H1 (cell line): ENCODE results near the gene NR0B2. TPM values are rescaled to one million over a fixed set of nuclear protein-coding genes. Genes with fewer than 3 reads are reported as not detected.

ENCODE experiments used
- CTCF ChIA-PET: fragments of 300-600 bp; sonication (Branson Sonifier 250); formaldehyde crosslinking; loops from one replicate; lab custom pipeline; 2021; ENCODE audit not compliant: partially characterized antibody; lab: Charles Lee
- POLR2A ChIA-PET: fragments of 300-600 bp; sonication (Branson Sonifier 250); formaldehyde crosslinking; loops from one replicate; lab custom pipeline; 2021; ENCODE audit warnings: inconsistent platforms; ENCODE audit not compliant: partially characterized antibody; lab: Charles Lee
- DNase-seq, 2 experiments: peaks; one replicate each; pipeline versions ENCODE4 v3.0.0 to v3.0.0-alpha.2; 2010 to 2022; ENCODE audit warnings: low spot score in 2 of 2, low read depth in 1 of 2, mixed read lengths in 1 of 2
- FAIRE-seq: peaks from 2 replicates; lab custom pipeline; 2011; peaks lifted over from hg19 to GRCh38; lab: Jason Lieb, UNC
- H2AFZ ChIP-seq: 2 replicates; pipeline ENCODE4 v1.8.1; 2012; ENCODE audit warnings: low read length, inconsistent platforms
- H2AK5ac ChIP-seq: 2 replicates; pipeline ENCODE4 v1.6.1; 2013; ENCODE audit warnings: low read depth, low read length
- H2BK120ac ChIP-seq: replicated peaks from 2 replicates; pipeline ENCODE3; 2013; ENCODE audit warnings: low read depth, low read length, inconsistent platforms
- H2BK12ac ChIP-seq: 2 replicates; pipeline ENCODE4 v1.6.1; 2013; ENCODE audit warnings: low read depth, low read length
- H2BK15ac ChIP-seq: 2 replicates; pipeline ENCODE4 v1.6.1; 2013; ENCODE audit warnings: low read length
- H2BK20ac ChIP-seq: 2 replicates; pipeline ENCODE4 v1.6.1; 2013; ENCODE audit warnings: low read length
- H2BK5ac ChIP-seq: 2 replicates; pipeline ENCODE4 v1.6.1; 2013; ENCODE audit warnings: low read depth, low read length
- H3K14ac ChIP-seq: 2 replicates; pipeline ENCODE4 v1.6.1; 2013; ENCODE audit warnings: inconsistent platforms; ENCODE audit not compliant: insufficient read length
- H3K18ac ChIP-seq: 2 replicates; pipeline ENCODE4 v1.6.1; 2013; ENCODE audit warnings: low read length; ENCODE audit errors: extremely low read depth
- H3K23ac ChIP-seq: 2 replicates; pipeline ENCODE4 v1.6.1; 2013; ENCODE audit warnings: inconsistent platforms; ENCODE audit not compliant: insufficient read length
- H3K23me2 ChIP-seq: 2 replicates; pipeline ENCODE4 v1.6.1; 2013; ENCODE audit warnings: low read depth, low read length
- H3K27ac ChIP-seq: 2 replicates; pipeline ENCODE4 v1.6.1; 2011; ENCODE audit warnings: low read depth, low read length, inconsistent platforms
- H3K27me3 ChIP-seq, 4 experiments: replicated peaks in 1 of 4; 1 replicate in 1 of 4; 2 replicates in 3 of 4; pipeline versions ENCODE4 v1.6.1 to v1.8.1; 2011 to 2013; ENCODE audit warnings: low read length in 3 of 4, mild to moderate bottlenecking in 3 of 4, inconsistent platforms in 2 of 4, mixed read lengths in 2 of 4, moderate library complexity in 1 of 4; ENCODE audit not compliant: control insufficient read depth in 3 of 4, insufficient read depth in 3 of 4; ENCODE audit errors: extremely low read depth in 1 of 4
- H3K36me3 ChIP-seq, 4 experiments: 2 replicates each; pipeline versions ENCODE4 v1.6.1 to v1.8.1; 2011 to 2013; ENCODE audit warnings: mild to moderate bottlenecking in 4 of 4, low read length in 3 of 4, moderate library complexity in 2 of 4, control low read depth in 1 of 4, inconsistent platforms in 1 of 4; ENCODE audit not compliant: insufficient read depth in 4 of 4, control insufficient read depth in 2 of 4
- H3K4ac ChIP-seq: replicated peaks from 2 replicates; pipeline ENCODE3; 2013; ENCODE audit warnings: low read length, low read depth, mixed read lengths, inconsistent platforms; ENCODE audit not compliant: insufficient read length
- H3K4me1 ChIP-seq, 4 experiments: replicated peaks in 1 of 4; 1 replicate in 1 of 4; 2 replicates in 3 of 4; pipeline versions ENCODE4 v1.6.1 to v1.8.1; 2011 to 2013; ENCODE audit warnings: low read length in 3 of 4, inconsistent platforms in 2 of 4, mixed read lengths in 1 of 4; ENCODE audit not compliant: insufficient read depth in 4 of 4, control insufficient read depth in 3 of 4
- H3K4me2 ChIP-seq, 2 experiments: 2 replicates each; pipeline versions ENCODE4 v1.6.1 to v1.8.1; 2011 to 2013; ENCODE audit warnings: low read depth in 2 of 2, low read length in 2 of 2, control low read depth in 1 of 2, inconsistent platforms in 1 of 2, mild to moderate bottlenecking in 1 of 2; ENCODE audit not compliant: insufficient read depth in 1 of 2
- H3K4me3 ChIP-seq, 4 experiments: fragments of 200-600, 300-600 bp in 1 of 4; sonication (generic), shearing (Covaris generic), sonication (Bioruptor Twin) in 1 of 4; 2 replicates each; pipeline versions ENCODE4 v1.5.1 to v1.8.1; 2011 to 2016; ENCODE audit warnings: low read length in 4 of 4, low read depth in 3 of 4, control low read depth in 2 of 4, inconsistent platforms in 2 of 4, mild to moderate bottlenecking in 2 of 4, mixed read lengths in 1 of 4, moderate library complexity in 1 of 4; ENCODE audit not compliant: insufficient read depth in 2 of 4; ENCODE audit errors: extremely low read depth in 1 of 4
- H3K56ac ChIP-seq: replicated peaks from 2 replicates; pipeline ENCODE3; 2013; ENCODE audit warnings: low read depth, mild to moderate bottlenecking, mixed read lengths, low read length, inconsistent platforms; ENCODE audit not compliant: insufficient read length
- H3K79me1 ChIP-seq: 2 replicates; pipeline ENCODE4 v1.6.1; 2013; ENCODE audit warnings: low read depth, low read length, control low read depth
- H3K79me2 ChIP-seq, 2 experiments: 2 replicates each; pipeline versions ENCODE4 v1.6.1 to v1.8.1; 2012 to 2013; ENCODE audit warnings: low read length in 2 of 2, mild to moderate bottlenecking in 2 of 2, inconsistent platforms in 1 of 2; ENCODE audit not compliant: insufficient read depth in 2 of 2, control insufficient read depth in 1 of 2
- H3K9ac ChIP-seq, 4 experiments: replicated peaks in 1 of 4; 1 replicate in 1 of 4; 2 replicates in 3 of 4; pipeline versions ENCODE4 v1.6.1 to v1.8.1; 2011 to 2013; ENCODE audit warnings: low read depth in 3 of 4, low read length in 3 of 4, control low read depth in 2 of 4, mild to moderate bottlenecking in 2 of 4, moderate library complexity in 2 of 4, inconsistent platforms in 1 of 4; ENCODE audit errors: extremely low read depth in 1 of 4
- H3K9me3 ChIP-seq, 2 experiments: 2 replicates each; pipeline versions ENCODE4 v1.6.1 to v1.8.1; 2012 to 2013; ENCODE audit warnings: mild to moderate bottlenecking in 2 of 2, moderate library complexity in 2 of 2, control low read depth in 1 of 2, inconsistent platforms in 1 of 2, low read depth in 1 of 2, low read length in 1 of 2, mixed read lengths in 1 of 2; ENCODE audit not compliant: insufficient read depth in 2 of 2
- H4K20me1 ChIP-seq, 2 experiments: replicated peaks in 1 of 2; 2 replicates each; pipeline versions ENCODE3 to v1.8.1; 2011 to 2013; ENCODE audit warnings: inconsistent platforms in 2 of 2, low read length in 2 of 2, mild to moderate bottlenecking in 1 of 2; ENCODE audit not compliant: insufficient read depth in 2 of 2, control insufficient read depth in 1 of 2
- H4K5ac ChIP-seq: 2 replicates; pipeline ENCODE4 v1.6.1; 2013; ENCODE audit warnings: low read length, low read depth, mixed read lengths, inconsistent platforms; ENCODE audit not compliant: insufficient read length
- H4K8ac ChIP-seq: 2 replicates; pipeline ENCODE4 v1.8.0; 2013; ENCODE audit warnings: mild to moderate bottlenecking, moderate library complexity, low read length, inconsistent platforms; ENCODE audit not compliant: insufficient read depth; ENCODE audit errors: extremely low read depth
- H4K91ac ChIP-seq: replicated peaks from 2 replicates; pipeline ENCODE3; 2013; ENCODE audit warnings: low read length, mixed read lengths, inconsistent platforms; ENCODE audit not compliant: insufficient read length
- EP300 ChIP-seq, 2 experiments: IDR thresholded peaks; 1 replicate in 1 of 2; 2 replicates in 1 of 2; pipeline ENCODE4 v1.6.1; 2011 to 2012; ENCODE audit warnings: low read depth in 2 of 2, low read length in 2 of 2, mild to moderate bottlenecking in 2 of 2, borderline replicate concordance in 1 of 2, inconsistent platforms in 1 of 2, moderate library complexity in 1 of 2
- FOSL1 ChIP-seq: IDR thresholded peaks from 2 replicates; pipeline ENCODE4 v1.6.1; 2011; ENCODE audit warnings: mild to moderate bottlenecking, low read depth, low read length, moderate library complexity; ENCODE audit not compliant: insufficient read depth
- GTF2F1 ChIP-seq: IDR thresholded peaks from 2 replicates; pipeline ENCODE4 v1.6.1; 2012; ENCODE audit warnings: low read depth, low read length, improper control_type of control experiment, borderline replicate concordance
- HDAC6 ChIP-seq: IDR thresholded peaks from one replicate; pipeline ENCODE4 v1.7.1; 2012; ENCODE audit warnings: low read depth, mild to moderate bottlenecking, inconsistent platforms, low read length, moderate library complexity
- MAFK ChIP-seq: IDR thresholded peaks from 2 replicates; pipeline ENCODE4 v1.6.1; 2012; ENCODE audit warnings: low read depth, mild to moderate bottlenecking, improper control_type of control experiment, low read length
- POLR2A ChIP-seq, 2 experiments: IDR thresholded peaks; 1 replicate in 1 of 2; 2 replicates in 1 of 2; pipeline ENCODE4 v1.6.1; 2011; ENCODE audit warnings: low read depth in 2 of 2, low read length in 2 of 2, mild to moderate bottlenecking in 2 of 2; ENCODE audit errors: control extremely low read depth in 1 of 2
- POLR2AphosphoS5 ChIP-seq: IDR thresholded peaks from 2 replicates; pipeline ENCODE4 v1.6.1; 2011; ENCODE audit warnings: low read depth, low read length
- RNF2 ChIP-seq: fragments of 200-900, 300-1000 bp; sonication (generic); IDR thresholded peaks from 2 replicates; pipeline ENCODE4 v1.7.1; 2016; ENCODE audit warnings: borderline replicate concordance, low read depth, mild to moderate bottlenecking, antibody characterized with exemption, low read length; ENCODE audit not compliant: poor library complexity, severe bottlenecking; ENCODE audit errors: missing control alignments
- SAP30 ChIP-seq: fragments of 300-600 bp; sonication (generic); IDR thresholded peaks from 2 replicates; pipeline ENCODE4 v1.7.1; 2012; ENCODE audit warnings: low read length, moderate library complexity, mild to moderate bottlenecking, inconsistent platforms; ENCODE audit not compliant: insufficient read depth, insufficient replicate concordance
- SP1 ChIP-seq: IDR thresholded peaks from 2 replicates; pipeline ENCODE4 v1.6.1; 2011; ENCODE audit warnings: low read depth, low read length
- SP2 ChIP-seq: IDR thresholded peaks from 2 replicates; pipeline ENCODE4 v1.6.1; 2012; ENCODE audit warnings: mild to moderate bottlenecking, low read length, inconsistent platforms
- SRF ChIP-seq: IDR thresholded peaks from 2 replicates; pipeline ENCODE4 v1.6.1; 2011; ENCODE audit warnings: mild to moderate bottlenecking, low read depth, low read length, moderate library complexity
- TCF12 ChIP-seq: IDR thresholded peaks from 2 replicates; pipeline ENCODE4 v1.6.1; 2011; ENCODE audit warnings: low read depth, mild to moderate bottlenecking, low read length
- WGBS, 2 experiments: shearing (Covaris generic) in 1 of 2; methylation state at CpG; one replicate each; pipeline versions ENCODE4 v1.1.6 to v1.1.7; 2013 to 2015; ENCODE audit warnings: low lambda C conversion rate in 2 of 2, mixed read lengths in 2 of 2, inconsistent platforms in 1 of 2, low coverage in 1 of 2, missing lambda C conversion rate in 1 of 2; ENCODE audit not compliant: insufficient replicate concordance in 2 of 2, insufficient coverage in 1 of 2, insufficient read length in 1 of 2; ENCODE audit errors: extremely low coverage in 1 of 2, missing lambda C conversion rate in 1 of 2; 5-methylcytosine and 5-hydroxymethylcytosine counted together
- polyA plus RNA-seq, 7 experiments: library from polyadenylated mRNA; depleted of rRNA in 3 of 7; stranded (reverse) in 5 of 7; unstranded in 2 of 7; fragments of >200 nt in 5 of 7; fragments of 200-250 nt in 2 of 7; gene quantifications; 1 replicate in 5 of 7; 2 replicates in 1 of 7; 4 replicates in 1 of 7; pipeline versions ENCODE4 v1.2.1 to v1.2.3, GENCODE V29; 2011 to 2013; ENCODE audit warnings: missing spikeins in 2 of 7, mixed read lengths in 2 of 7
- total RNA-seq: library from RNA; stranded (reverse); fragmentation: NEBNext Ultra II Directional; extraction: Animal tissue kit (Norgen Biotek cat#: 25700); gene quantifications from 2 replicates; pipeline ENCODE4 v1.2.1, GENCODE V29; 2021
- TF ChIP-seq, protein P1 (sequence below): IDR thresholded peaks from 2 replicates; pipeline ENCODE4 v1.6.1; 2012; ENCODE audit warnings: inconsistent platforms

Gene NR0B2
- total and polyA plus RNA-seq, 2 of the 8 experiments (the other 6 are each of a cell fraction or from before 2014, with no cell fraction given), result not detected

DNA sequence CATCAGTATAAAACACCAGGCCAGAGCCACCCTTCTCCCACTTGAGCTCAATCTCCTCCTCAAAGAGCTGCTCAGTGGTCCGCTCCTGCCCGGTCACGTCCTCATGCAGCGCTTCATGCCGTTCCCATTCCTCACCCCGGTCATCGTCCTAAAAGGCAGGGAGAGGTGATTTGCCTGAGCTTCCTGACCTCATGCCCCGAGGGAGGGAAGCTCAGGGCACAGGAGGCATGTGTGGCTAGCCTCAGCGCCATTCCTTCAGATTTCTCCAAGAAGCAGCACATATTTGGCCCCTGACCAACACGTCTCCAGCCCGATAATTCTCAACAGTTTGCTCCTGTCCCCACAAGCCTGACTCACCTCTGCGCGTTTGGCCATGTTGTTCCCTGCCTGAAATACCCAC, 19.5 kb downstream of the NR0B2 start:
- no peak overlapping the region for H3K4ac ChIP-seq
- peaks cover 12% of the 10 kb centered on the region; the same call in 1 of the 2 replicates for H3K23me2 ChIP-seq
- H3K18ac ChIP-seq, result no peak overlapping the region
- H2BK15ac ChIP-seq, result no peak overlapping the region
- no peaks in the 10 kb centered on the region for H3K9me3 ChIP-seq
- no peaks in the 10 kb centered on the region for H3K27me3 ChIP-seq
- ChIA-PET POLR2A (interaction anchor here (0.7 to 1.5 kb wide), 3 partner anchors 9 to 63 kb away, joined by 3 to 4 read pairs (median 3); partner anchors contain the start of gene NUDC), CTCF (interaction anchor here (31.7 kb wide), 1 partner anchor 30 kb away, joined by 547 read pairs; the partner anchor contains the start of gene SFN)
- no peak overlapping the region for H3K4me2 ChIP-seq
- H3K9ac ChIP-seq, result no peak overlapping the region
- H2BK20ac ChIP-seq, result no peak overlapping the region
- H2AFZ ChIP-seq, result no peak overlapping the region
- DNase-seq, result no peak
- no peak overlapping the region for H2AK5ac ChIP-seq
- peaks cover 4 to 13% of the 10 kb centered on the region in 2 experiments for H3K79me2 ChIP-seq
- H2BK5ac ChIP-seq, result no peak overlapping the region
- no peak overlapping the region for H3K4me3 ChIP-seq
- TF ChIP-seq POLR2A (IDR thresholded peaks at IDR 0.05; ENCODE audit: control extremely low read depth in 1 of 2, low read depth in 2 of 2, low read length in 2 of 2) (no peak), FOSL1 (no peak), SAP30 (no peak), HDAC6 (no peak), SRF (no peak), POLR2AphosphoS5 (no peak), MAFK (no peak), TCF12 (no peak), SP2 (no peak), SP1 (no peak), GTF2F1 (no peak), EP300 (IDR thresholded peaks at IDR 0.05; ENCODE audit: borderline replicate concordance in 1 of 2, low read depth in 2 of 2, low read length in 2 of 2) (no peak), RNF2 (no peak)
- TF ChIP-seq, protein P1, sequence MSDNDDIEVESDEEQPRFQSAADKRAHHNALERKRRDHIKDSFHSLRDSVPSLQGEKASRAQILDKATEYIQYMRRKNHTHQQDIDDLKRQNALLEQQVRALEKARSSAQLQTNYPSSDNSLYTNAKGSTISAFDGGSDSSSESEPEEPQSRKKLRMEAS, result no peak
- H2BK12ac ChIP-seq, result no peak overlapping the region
- no peak for FAIRE-seq
- H4K20me1 ChIP-seq, result peaks cover 2 to 6% of the 10 kb centered on the region in 2 experiments
- WGBS, 2 experiments, result 98% methylated on average over 13 of the region's 13 CpGs; no CpG with 5 or more reads in 1 of the 2 experiments
- no peak overlapping the region for H4K8ac ChIP-seq
- peaks cover 8 to 32% (median 15%) of the 10 kb centered on the region in 4 experiments; a peak in 7 of 8 replicates for H3K36me3 ChIP-seq
- H3K23ac ChIP-seq, result no peak overlapping the region
- H3K27ac ChIP-seq, result no peak overlapping the region
- no peak overlapping the region for H2BK120ac ChIP-seq
- H3K4me1 ChIP-seq, result peaks cover 0 to 8% (median 4%) of the 10 kb centered on the region in 4 experiments; a peak in 3 of 7 replicates
- H4K5ac ChIP-seq, result no peak overlapping the region
- H3K56ac ChIP-seq, result no peak overlapping the region
- no peak overlapping the region for H4K91ac ChIP-seq
- no peak overlapping the region for H3K14ac ChIP-seq
- peaks cover 6% of the 10 kb centered on the region; the same call in 1 of the 2 replicates for H3K79me1 ChIP-seq
